NCI-H748 (cell line): Measurements from ENCODE around the gene ABHD8.

ENCODE experiments used
- DNase-seq: peaks from one replicate; lab custom pipeline; 2025; ENCODE audit not compliant: unreplicated experiment; lab: John Stamatoyannopoulos, UW

The ABHD8 gene

DNA sequence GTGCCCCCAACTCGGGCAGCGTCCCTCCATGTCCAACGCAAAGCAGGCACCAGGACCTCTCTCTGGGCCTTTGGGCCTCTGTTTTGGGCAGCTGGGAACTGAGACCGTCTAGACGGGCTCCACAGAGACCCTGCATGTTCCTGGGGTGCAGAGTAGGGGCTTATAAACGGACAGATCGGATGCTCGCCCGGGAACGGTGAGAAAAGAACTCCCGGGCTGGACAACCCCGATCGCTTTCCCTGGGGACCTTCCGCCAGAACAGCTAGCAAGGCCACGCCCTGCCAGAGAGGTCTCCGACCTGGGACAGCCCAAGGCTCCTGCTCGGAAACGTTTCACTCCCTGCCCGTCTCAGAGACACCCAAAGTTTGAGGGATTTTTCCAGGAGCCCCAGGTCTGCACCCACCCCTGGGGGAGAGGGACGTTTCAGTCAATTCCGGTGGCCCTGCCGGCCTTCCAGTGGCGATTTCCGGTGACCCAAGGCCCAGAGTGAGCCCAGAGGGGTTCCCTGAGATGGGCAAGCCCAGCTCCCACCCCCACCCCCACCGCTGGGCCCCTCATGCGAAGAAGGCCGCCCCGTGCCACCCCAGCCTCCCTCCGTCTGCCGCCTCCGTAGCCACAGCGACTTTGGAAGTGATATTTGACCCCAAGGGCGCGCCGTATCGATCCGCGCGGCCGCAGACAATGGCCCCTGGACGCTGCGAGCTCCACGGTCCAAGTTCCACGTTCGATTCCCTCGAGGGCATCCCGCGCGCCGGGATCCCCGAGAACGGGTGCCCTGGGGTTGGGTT, 59.2 kb downstream of the ABHD8 start:
- DNase-seq: peak; percentile 21

DNA sequence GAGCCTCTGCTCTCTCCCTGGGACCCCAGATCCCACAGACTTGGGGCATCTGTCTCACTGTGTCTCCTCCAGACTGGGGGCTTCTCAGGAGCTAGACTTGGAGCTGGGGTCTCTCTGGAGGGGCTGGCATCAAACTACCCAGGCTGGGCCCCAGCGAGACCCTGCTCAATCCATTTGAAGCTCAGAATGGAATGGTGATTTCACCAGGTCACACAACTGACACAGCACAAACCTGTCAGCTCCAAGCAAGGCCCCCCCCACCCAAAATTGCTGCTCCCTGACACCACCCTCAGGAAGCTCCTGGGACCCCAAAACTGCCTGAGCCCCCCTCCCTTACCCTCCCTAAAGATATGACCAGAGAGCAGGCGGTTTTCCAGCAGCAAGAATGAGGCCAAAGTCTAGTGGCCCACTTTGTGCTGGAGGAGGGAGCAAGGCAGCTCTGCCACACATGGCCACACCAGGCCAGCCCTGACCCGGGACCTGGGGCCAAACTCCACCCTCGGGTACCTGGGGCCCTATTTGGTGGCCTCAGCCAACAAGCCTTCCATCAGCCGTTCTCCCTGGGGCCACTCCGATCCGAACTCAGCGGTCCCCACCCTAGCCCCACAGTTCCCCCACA, 59.9 kb downstream of the ABHD8 start:
- DNase-seq: no peak

DNA sequence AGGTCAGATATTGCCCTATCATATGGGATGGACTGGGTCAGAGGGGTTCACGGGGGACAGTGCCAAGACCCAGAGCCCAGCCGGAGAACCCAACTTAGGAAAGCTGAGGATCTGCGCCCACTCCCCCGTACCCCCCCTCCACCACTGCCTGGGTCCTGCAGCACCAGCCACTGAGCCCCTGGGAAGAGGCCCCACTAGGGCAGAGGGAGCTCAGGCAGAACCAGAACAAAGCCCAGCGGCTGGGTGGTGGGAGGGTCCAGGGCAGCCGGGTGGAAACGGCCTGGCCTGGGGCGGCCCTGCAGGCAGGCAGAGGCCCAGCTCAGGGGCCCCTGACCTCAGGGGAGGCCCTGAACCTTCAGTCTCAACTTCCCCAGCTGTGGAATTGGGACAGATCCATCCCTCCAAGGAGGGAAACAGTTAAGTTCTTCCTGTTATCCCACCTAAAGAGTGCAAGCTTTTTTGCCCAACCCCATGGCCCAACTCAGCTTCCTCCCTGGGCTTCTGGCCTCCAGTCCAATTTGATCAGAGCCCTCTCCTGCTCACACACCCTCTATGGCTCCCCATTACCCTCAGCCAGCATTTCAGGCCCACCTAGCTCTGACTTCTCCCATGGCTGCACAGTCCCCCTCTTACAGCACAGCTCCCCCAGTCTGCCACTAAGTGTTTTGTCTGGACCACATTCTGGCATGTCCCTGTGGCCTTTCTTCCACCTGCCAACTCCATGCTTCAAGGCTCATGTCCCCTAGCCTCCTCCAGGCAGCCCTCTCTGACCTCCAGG, 60.6 kb downstream of the ABHD8 start:
- DNase-seq: no peak
